Peyer's patch (tissue), 4 donors: Measurements from ENCODE around the gene ZNF280A.

Experiments
- POLR2A ChIP-seq, 2 donors: fragments of 450-650 bp; IDR thresholded peaks; one replicate each; pipeline ENCODE4 v1.5.1; 2017; ENCODE audit warnings: antibody characterized with exemption in 2 of 2, mild to moderate bottlenecking in 2 of 2, moderate library complexity in 2 of 2
- TF ChIP-seq, protein P1 (sequence below), 6 experiments: fragments of 450-650 bp in 4 of 6; fragments of 200-600 bp in 2 of 6; sonication (generic) in 1 of 6; IDR thresholded peaks; one replicate each; pipeline ENCODE4 v1.5.1; 2017 to 2019; ENCODE audit warnings: antibody characterized with exemption in 6 of 6, mild to moderate bottlenecking in 3 of 6, moderate library complexity in 1 of 6

DNA sequence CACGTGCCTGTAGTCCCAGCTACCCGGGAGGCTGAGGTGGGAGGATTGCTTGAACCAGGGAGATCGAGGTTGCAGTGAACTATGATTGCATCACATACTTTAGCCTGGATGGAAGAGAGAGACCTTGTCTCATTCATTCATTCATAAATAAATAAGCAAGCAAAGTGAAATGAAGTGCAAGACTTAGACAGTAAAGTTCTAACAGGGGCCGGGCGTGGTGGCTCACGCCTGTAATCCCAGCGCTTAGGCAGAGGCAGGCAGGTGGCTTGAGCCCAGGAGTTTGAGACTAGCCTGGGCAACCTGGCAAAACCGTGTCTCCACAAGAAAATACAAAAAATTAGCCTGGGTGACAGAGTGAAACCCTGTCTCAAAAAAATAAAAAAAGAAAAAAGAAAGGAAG, 1.6 kb upstream of the ZNF280A start:
- TF ChIP-seq POLR2A (IDR thresholded peaks at IDR 0.05), result no peak
- TF ChIP-seq, protein P1, sequence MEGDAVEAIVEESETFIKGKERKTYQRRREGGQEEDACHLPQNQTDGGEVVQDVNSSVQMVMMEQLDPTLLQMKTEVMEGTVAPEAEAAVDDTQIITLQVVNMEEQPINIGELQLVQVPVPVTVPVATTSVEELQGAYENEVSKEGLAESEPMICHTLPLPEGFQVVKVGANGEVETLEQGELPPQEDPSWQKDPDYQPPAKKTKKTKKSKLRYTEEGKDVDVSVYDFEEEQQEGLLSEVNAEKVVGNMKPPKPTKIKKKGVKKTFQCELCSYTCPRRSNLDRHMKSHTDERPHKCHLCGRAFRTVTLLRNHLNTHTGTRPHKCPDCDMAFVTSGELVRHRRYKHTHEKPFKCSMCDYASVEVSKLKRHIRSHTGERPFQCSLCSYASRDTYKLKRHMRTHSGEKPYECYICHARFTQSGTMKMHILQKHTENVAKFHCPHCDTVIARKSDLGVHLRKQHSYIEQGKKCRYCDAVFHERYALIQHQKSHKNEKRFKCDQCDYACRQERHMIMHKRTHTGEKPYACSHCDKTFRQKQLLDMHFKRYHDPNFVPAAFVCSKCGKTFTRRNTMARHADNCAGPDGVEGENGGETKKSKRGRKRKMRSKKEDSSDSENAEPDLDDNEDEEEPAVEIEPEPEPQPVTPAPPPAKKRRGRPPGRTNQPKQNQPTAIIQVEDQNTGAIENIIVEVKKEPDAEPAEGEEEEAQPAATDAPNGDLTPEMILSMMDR (IDR thresholded peaks at IDR 0.05), result no peak
